MV-4-11 (cell line): Measurements from ENCODE around the gene ANXA11.

ENCODE experiments used
- DNase-seq: peaks from one replicate; lab custom pipeline; 2025; lab: John Stamatoyannopoulos, UW

The ANXA11 gene

GRCh38 chr10:80104066-80104926 lies 101.0 kb downstream of the ANXA11 start:
- no peak for DNase-seq
